NCI-H2227 (cell line): ENCODE data around the gene RSPRY1.
A peak's percentile ranks its signal among the peaks of the same experiment; 100 is the strongest.

Experiments
- DNase-seq: peaks from one replicate; lab custom pipeline; 2025; ENCODE audit not compliant: unreplicated experiment; lab: John Stamatoyannopoulos, UW

RSPRY1 gene

GRCh38 chr16:57216968-57217367 lies 30.8 kb downstream of the RSPRY1 start:
- DNase-seq, result no peak

- no peak for DNase-seq
These were observed 36.9 kb downstream of the RSPRY1 start for GRCh38 chr16:57223057-57223456.

- no peak for DNase-seq
These were observed 38.7 kb downstream of the RSPRY1 start for GRCh38 chr16:57224651-57225335.

GRCh38 chr16:57225978-57226377 lies 39.8 kb downstream of the RSPRY1 start:
- DNase-seq, result no peak

DNA sequence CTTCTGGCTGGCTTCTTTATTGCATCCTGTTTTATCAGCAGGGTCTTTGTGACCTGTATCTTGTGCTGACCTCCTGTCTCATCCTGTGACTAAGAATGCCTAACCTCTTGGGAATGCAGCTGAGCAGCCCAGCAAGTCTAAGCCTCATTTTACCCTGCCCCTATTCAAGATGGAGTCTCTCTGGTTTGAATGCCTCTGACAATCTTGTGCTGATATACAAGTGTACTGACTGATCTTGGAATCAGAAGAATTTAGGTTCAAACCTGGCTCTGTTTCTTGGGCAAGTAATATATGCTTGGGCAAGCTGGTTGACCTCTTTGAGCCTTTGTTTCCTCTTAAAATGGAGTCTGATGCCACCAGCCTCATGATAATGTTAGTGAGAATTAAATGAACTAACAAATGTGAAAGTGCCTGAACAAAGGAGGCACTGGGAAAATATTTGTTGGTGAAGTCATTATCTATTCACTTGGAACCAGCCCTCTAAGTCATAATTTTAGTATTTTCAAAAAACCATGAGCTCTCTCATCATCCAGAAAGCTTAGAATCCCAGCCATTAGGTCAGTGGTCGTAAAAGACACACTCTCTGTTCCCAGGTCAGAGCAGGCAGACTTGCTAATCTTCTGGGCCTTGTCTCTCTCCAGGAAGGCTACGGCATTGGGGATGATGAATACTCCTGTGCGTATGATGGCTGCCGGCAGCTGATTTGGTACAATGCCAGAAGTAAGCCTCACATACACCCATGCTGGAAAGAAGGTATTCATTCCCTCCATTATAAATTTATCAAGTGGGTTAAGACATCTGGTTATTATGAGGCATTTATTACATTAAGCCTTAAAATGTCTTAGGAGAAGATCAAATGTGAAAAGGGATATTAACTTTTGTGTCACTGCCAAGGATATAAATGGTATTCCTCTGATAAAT lies 40.8 kb downstream of the RSPRY1 start:
- DNase-seq, result no peak

- no peak for DNase-seq
These were observed 43.0 kb downstream of the RSPRY1 start for GRCh38 chr16:57229079-57229478.

DNA sequence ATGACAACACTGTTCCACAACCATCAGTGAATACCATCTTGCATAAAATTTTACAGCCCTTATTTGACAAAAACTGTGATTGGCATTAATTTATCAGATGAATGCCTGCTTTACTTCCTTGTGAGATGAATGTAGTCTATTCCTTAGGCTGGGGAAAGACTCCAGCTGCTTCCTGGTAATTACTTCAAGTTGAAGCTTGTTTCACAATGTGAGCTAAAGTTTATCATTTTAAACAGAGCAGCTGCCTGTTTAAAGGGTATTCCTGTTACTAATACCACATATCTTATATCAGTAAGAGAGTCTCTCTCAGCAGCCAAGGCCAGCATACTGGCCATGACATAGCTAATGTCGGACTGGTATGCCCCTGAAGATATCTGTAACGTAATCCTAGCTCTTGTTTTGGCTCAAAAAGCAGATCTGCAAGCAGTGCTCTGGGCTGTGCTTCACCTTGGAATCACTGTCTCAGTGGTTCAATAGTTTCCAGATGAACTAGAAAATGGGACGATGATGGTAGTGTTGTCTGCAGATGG lies 45.8 kb downstream of the RSPRY1 start:
- DNase-seq, result no peak

DNA sequence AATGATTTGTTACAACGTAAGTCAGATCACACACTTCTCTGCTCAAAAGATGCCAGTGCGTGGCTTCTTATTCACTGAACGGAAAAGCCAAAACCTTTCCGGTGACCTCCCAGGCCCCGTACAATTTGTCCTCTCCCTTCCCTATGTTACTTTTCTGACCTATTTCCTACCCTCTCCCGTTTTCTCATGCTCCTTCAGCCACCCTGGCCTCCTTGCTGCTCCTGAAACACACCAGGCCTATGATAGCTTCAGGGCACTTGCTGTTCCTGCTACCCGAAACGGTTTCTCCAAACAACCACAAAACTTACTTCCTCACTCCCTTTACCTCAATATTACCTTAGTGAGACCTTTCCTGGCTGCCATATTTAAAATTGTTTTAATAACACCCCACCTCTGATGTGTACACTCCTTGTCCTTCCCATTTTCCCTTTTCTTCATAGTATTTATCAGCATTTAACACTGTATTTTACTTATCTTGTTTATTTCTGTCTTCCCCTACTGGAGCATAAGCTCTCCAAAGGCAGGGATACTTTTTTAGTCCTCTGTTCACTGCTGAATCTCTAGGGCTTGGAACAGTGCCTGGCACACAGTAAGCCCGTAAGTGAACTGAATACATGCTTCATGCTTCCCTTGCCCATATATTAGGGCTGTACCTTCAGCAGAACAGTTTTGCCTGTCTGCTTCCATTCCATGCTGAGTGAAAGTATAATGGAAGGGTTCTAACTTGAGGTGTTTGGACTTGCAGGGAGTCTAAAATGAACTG lies 48.0 kb downstream of the RSPRY1 start:
- DNase-seq, result no peak

DNA sequence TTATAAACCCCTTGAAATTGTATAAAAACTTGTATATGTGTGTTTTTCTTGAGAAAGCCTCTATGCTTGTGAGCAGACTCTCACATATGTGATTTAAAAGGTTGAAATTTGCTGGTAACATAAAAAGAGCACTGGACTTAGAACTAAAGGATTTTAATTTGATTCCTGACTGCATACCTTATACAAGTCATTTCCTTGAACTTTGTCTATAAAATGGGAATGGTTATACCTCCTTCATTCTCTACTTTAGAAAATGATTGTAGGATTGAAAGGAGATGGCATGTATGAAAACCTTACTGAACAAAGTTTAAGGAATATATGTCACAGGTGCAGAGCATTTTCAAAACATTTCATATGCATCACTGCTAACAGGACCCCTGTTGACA lies 48.6 kb downstream of the RSPRY1 start:
- DNase-seq, result no peak

DNA sequence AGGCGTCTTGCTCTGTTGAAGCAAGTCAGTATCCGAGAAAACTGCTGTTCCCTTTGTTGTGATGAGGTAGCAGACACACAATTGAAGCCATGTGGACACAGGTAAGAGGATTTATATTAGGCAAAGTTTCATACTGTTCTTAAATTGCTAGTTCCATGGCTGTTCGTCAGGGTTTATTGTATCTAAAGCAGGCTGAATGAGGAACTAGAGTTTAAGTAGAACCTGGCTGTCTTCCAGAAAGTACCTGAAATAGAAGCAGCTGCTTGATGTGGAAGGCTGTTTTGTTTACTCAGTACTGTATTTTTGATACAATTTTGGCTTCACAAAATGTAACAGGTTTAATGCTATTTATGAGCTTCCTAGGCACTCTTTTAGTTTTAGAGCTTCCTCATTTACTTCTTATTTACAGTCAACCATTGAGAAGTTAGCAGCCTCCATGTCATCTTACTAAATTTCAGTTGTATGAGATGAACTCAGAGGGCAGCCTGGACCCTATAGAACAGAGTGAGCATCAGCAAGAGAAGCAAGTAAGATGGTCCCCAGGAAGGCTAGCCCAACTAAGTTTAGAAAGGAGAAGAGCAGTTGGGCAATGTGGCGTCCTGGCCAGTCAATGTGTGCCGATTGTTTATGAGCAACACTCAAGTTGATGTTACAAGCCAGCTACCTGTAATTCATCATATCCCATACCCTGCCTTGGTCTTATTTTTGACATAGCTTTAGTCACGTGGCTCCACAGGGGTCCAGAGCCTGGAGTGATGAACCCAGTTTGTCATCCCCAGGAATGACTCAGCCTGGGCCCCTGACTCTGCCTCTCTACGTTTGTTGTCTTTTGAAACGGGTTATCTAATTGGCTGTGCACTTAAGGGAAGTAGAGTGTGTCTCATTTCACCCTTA lies 49.2 kb downstream of the RSPRY1 start:
- DNase-seq, result no peak

DNA sequence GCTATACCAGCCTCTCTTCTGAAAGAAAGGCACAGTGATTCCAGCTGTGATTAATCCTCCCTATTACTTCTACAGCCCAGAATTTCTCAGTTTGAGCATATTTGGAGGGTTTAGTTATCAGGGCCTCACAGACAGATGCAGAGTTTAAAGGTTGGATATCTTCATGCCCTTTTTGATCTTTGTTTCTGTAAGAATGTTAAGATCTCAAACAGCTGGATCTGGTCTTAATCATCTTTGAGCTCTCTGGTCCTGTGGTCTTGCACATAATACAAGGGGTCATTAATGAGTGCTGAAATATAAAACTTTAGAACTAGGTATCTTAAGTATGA lies 49.9 kb downstream of the RSPRY1 start:
- no peak for DNase-seq

- DNase-seq, result no peak
These were observed 52.6 kb downstream of the RSPRY1 start for GRCh38 chr16:57238682-57239081.

DNA sequence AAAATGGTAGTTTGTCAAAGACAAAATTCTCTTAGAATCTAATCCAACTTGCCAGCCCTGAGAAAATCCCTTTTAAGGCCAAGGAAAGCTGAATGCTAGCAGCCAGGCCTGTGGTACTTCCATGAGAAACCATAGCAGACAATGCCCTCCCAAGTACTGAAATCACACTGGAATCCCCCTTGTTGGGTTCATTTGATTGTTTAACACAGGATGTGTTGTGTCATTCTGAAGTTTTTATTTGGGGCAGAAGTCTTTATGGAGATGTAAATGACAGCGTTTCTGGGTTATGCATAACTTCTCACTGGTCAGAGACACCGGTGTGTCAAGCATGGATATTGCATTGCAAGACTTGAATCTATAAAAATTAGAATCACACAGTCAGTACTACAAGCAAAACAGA lies 53.0 kb downstream of the RSPRY1 start:
- no peak for DNase-seq

DNA sequence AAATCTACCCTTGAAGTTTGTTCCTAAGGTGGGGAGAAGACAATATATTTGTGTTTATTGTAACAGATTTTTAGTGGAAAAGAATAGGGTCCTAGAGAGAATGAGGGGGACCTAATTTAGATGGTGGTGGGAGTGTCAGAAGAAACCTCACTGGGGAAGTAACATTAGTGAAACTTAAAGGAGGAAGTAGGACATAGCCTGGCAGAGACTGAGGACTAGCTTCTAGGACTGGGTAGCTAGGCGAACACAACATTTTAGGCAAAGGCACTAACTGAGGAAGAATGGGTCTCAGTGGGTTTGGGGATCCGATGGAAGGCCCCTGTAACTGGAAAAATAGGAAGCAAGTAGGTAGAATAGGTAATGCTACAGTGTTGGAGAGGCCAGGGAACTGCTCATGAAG lies 54.7 kb downstream of the RSPRY1 start:
- DNase-seq, result no peak

GRCh38 chr16:57242650-57243049 lies 56.5 kb downstream of the RSPRY1 start:
- no peak for DNase-seq

GRCh38 chr16:57244463-57244766 lies 58.3 kb downstream of the RSPRY1 start:
- DNase-seq, result no peak

DNA sequence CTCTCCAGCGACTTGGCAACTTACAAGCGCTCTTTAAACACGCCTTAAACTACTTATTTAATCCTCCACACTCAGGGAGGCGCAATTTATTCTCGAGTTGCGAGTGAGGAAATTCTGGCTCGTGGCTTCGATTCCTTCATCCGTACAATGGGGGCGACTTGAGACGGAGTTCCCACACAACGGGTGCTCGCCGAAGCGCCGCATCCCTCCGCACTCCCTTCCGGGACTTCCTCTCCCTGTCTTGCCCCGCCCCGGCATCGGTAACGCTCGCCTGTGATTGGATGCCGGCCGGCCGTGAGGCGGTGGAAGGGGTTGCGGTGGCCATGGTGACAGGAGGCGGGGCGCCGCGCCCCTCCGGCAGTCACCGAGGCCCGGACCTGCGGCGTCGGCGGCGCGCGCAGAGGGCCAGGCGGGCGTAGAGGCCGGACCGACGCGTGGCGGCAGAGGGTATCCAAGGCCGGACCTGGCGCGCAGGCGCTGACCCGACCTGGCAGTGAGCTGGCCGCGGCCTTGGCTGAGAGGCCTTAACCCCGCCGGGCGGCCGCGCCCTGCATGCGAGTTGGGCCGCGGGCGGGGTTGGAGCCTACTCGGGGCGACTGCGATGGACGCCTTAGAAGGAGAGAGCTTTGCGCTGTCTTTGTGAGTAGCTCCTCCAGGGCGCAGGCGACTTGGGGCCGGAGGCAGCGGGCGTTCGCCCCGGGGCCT lies 58.8 kb downstream of the RSPRY1 start, which contains the start of gene ARL2BP:
TSS of gene ARL2BP (plus strand) at position 493 of the 705 bp plus-strand sequence. CDS start at position 602, 109 bp downstream.
- peak; percentile 96 for DNase-seq

GRCh38 chr16:57245472-57246113 lies 59.5 kb downstream of the RSPRY1 start:
- no peak for DNase-seq

- no peak for DNase-seq
These were observed 65.2 kb downstream of the RSPRY1 start for GRCh38 chr16:57251352-57251751.
